Bronchial epithelial cell (primary cell): Measurements from ENCODE around the gene MTURN. TPM values are rescaled to one million over a fixed set of nuclear protein-coding genes. Genes with fewer than 3 reads are reported as not detected.
"Not testable (repeated sequence)": the region's sequence is repeated elsewhere in the genome, so short reads cannot be mapped to it uniquely, and the experiment has no call there.

Experiments
- DNase-seq: peaks from one replicate; pipeline ENCODE4 v3.0.0-alpha.2; 2010; ENCODE audit warnings: low read depth
- FAIRE-seq: peaks from 2 replicates; lab custom pipeline; 2011; peaks lifted over from hg19 to GRCh38; lab: Jason Lieb, UNC
- H3K27me3 ChIP-seq: 2 replicates; pipeline ENCODE4 v1.5.1; 2011; ENCODE audit warnings: low read length; ENCODE audit not compliant: control insufficient read depth, insufficient read depth
- H3K36me3 ChIP-seq: 2 replicates; pipeline ENCODE4 v1.5.1; 2011; ENCODE audit warnings: low read length; ENCODE audit not compliant: control insufficient read depth, insufficient read depth
- H3K4me3 ChIP-seq: 2 replicates; pipeline ENCODE4 v1.5.1; 2011; ENCODE audit warnings: mild to moderate bottlenecking, low read depth, low read length, control low read depth
- CTCF ChIP-seq: IDR thresholded peaks from 2 replicates; pipeline ENCODE4 v1.5.1; 2011; ENCODE audit warnings: mild to moderate bottlenecking, moderate library complexity, low read length, control low read depth, inconsistent platforms; ENCODE audit not compliant: insufficient read depth, severe bottlenecking
- total RNA-seq: library from RNA; depleted of rRNA; stranded (reverse); fragments of >200 nt; gene quantifications from 2 replicates; pipeline ENCODE4 v1.2.1, GENCODE V29; 2014

MTURN gene
- total RNA-seq, 1 donor from 2014 or later: 43.7 TPM

GRCh38 chr7:30186725-30187124 lies 51.9 kb downstream of the MTURN start:
- Histone ChIP-seq H3K27me3 (no peaks in the 10 kb centered on the region), H3K36me3 (no peaks in the 10 kb centered on the region), H3K4me3 (no peak overlapping the region)
- TF ChIP-seq CTCF: no peak
- no peak for FAIRE-seq
- DNase-seq: no peak

GRCh38 chr7:30187513-30187912 lies 52.7 kb downstream of the MTURN start:
- FAIRE-seq (no peak), DNase-seq (no peak)
- Histone ChIP-seq H3K27me3 (no peaks in the 10 kb centered on the region), H3K36me3 (no peaks in the 10 kb centered on the region), H3K4me3 (no peak overlapping the region)
- TF ChIP-seq CTCF: no peak

DNA sequence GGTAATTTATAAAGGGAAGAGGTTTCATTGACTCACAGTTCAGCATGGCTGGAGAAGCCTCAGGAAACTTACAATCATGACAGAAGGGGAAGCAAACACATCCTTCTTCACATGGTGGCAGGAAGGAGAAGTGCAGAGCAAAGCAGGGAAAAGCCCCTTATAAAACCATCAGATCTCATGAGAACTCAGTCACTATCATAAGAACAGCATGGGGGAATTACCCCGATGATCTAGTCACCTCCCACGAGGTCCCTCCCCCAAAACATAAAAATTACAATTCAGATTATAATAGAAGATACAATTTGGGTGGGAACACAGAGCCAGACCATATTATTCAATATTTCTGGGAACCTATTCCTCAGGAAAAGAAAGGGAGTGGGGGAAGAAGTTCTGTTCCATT lies 53.6 kb downstream of the MTURN start:
- not testable (repeated sequence) for H3K4me3 ChIP-seq, FAIRE-seq, H3K27me3 ChIP-seq, DNase-seq, H3K36me3 ChIP-seq

- no peak for DNase-seq
- H3K4me3 ChIP-seq: no peak overlapping the region
- no peak for TF ChIP-seq CTCF
- no peaks in the 10 kb centered on the region for H3K27me3 ChIP-seq
- no peak for FAIRE-seq
- no peaks in the 10 kb centered on the region for H3K36me3 ChIP-seq
These were observed 54.0 kb downstream of the MTURN start for GRCh38 chr7:30188811-30189210.

GRCh38 chr7:30191809-30192208 lies 57.0 kb downstream of the MTURN start:
- no peak for DNase-seq
- H3K27me3 ChIP-seq: no peaks in the 10 kb centered on the region
- TF ChIP-seq CTCF: no peak
- no peaks in the 10 kb centered on the region for H3K36me3 ChIP-seq
- no peak overlapping the region for H3K4me3 ChIP-seq
- no peak for FAIRE-seq

DNA sequence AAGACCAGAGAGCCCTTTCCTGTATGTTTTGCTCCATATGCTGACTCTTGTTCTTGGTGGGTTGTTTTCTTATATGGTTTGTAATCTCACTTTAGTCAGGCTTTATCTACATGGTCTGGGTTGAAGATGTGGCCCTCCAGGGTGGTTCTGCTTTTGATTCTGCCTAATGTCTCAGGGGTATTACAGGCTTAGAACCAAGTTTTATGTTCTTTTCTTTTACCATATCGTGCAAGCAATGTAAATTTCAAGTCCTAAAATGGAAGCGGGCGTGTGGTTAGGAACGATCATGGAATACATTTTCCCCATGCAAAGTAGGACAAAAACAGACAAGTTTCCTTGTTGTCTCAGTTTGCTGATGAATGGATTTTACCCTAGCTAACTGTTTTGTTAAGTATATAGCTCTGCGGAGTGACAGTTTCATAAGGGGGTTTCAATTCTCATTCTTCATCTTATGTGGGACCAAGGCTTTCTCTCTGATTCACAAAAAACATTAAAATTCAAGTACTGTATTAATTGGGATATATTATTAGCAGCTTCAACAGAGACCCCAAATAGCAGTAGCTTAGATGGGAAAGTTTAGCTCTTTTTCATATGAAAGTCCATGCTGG lies 58.7 kb downstream of the MTURN start:
- no peak for TF ChIP-seq CTCF
- DNase-seq (no peak), FAIRE-seq (no peak)
- H3K4me3 ChIP-seq: no peak overlapping the region
- no peaks in the 10 kb centered on the region for H3K36me3 ChIP-seq
- H3K27me3 ChIP-seq: no peaks in the 10 kb centered on the region
